ENCODE measurements around the gene EVPL. TPM values are rescaled to one million over a fixed set of nuclear protein-coding genes. Genes with fewer than 3 reads are reported as not detected.
"Not testable (repeated sequence)": the region's sequence is repeated elsewhere in the genome, so short reads cannot be mapped to it uniquely, and the experiment has no call there.

EVPL gene
- total RNA-seq, 2 donors from 2014 or later: 0.05 to 0.64 TPM

DNA sequence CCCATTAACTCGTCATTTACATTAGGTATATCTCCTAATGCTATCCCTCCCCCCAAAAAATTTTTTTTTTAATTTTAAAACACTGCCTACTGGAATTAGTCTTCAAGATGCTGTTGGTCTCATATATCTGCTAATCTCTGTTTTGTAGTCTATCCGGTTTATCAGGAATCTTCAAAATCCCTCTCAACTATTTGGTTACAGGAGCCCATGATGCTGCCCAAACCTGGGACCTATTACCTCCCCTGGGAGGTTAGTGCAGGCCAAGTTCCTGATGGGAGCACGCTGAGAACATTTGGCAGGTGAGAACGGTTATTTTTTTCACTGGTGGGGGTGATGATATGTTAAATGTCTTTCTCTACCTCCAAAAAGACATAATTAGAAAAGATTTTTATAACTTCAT lies 41.1 kb downstream of the EVPL start:
- Mint-ChIP-seq H3K4me3 (no peak overlapping the region), H3K27me3 (no peaks in the 10 kb centered on the region), H3K9me3 (no peaks in the 10 kb centered on the region), H3K4me1 (ENCODE audit: low read depth in 2 of 2) (peaks cover 0 to 11% of the 10 kb centered on the region in 2 donors), H3K36me3 (no peaks in the 10 kb centered on the region), H3K27ac (no peak overlapping the region)
- no peak for ATAC-seq
- no peak for DNase-seq (ENCODE audit: low spot score)

DNA sequence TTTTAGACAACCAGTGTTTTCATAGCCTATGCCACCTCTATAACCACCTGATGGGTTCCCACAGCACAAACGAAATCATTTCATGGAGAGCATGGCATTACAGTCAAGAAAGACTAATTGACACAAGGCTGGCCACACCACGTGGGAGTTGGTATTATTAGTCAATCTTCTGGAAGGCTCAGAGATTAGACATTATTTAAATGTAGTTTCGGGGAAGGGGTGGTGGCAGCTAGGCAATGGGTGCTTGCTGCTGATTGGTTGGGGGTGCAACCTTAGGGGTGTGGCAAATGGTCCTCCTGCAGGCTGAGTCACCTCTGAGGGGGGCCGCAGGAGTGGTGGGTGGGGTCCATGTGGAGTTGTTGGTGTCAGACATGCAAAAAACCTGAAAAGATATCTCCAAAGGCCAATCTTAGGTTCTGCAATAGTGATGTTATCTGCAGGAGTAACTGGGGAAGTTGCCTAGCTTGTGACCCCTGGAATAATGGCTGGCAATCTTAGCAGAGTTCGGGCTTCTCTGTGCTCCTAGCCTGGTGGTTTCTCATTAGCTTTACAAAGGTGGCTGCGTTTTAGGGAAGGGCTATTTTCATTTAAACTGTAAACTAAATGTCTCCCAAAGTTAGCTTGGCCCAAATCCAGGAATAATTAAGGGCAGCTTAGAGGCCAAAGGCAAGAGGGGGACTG lies 43.5 kb downstream of the EVPL start:
- no peak for ATAC-seq
- peaks cover 0 to 22% of the 10 kb centered on the region in 2 donors for H3K4me1 Mint-ChIP-seq (ENCODE audit: low read depth in 2 of 2)

DNA sequence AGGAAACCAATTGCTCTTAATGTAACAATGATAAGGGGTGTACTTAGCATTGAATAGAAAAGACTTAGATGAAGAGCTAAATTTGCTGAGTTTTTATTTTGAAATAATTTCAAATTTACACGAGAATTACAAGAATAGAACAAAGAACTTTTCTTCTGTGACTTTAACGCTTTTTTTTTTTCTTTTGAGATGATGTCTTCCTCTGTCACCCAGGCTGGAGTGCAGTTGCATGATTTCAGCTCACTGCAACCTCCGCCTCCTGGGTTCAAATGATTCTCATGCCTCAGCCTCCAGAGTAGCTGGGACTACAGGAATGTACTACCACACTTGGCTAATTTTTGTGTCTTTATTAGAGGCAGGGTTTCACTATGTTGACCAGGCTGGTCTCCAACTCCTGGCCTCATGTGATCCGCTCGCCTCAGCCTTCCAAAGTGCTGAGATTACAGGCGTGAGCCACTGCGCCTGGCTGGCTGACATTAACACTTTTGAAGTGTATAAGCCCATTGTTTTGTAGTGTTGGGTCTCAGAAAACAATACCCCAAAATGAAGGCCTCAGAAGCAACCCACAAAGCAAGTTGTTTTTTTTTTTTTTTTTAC lies 46.0 kb downstream of the EVPL start:
- no peaks in the 10 kb centered on the region for H3K27me3 Mint-ChIP-seq
- H3K4me3 Mint-ChIP-seq: peak overlapping the region; percentile 94
- ATAC-seq (no peak), DNase-seq (ENCODE audit: low spot score) (no peak)
- no peaks in the 10 kb centered on the region for H3K36me3 Mint-ChIP-seq
- peak overlapping the region; percentile 85 to 93 for H3K27ac Mint-ChIP-seq
- no peaks in the 10 kb centered on the region for H3K9me3 Mint-ChIP-seq
- H3K4me1 Mint-ChIP-seq (ENCODE audit: low read depth in 2 of 2): peaks cover 16 to 34% of the 10 kb centered on the region in 2 donors

More for the DNA sequence above, 43.5 kb downstream of the EVPL start:
- Mint-ChIP-seq H3K27ac (peak overlapping the region in 1 of 2 donors; percentile 9), H3K36me3 (no peaks in the 10 kb centered on the region), H3K27me3 (no peaks in the 10 kb centered on the region), H3K9me3 (no peaks in the 10 kb centered on the region), H3K4me3 (no peak overlapping the region)
- no peak for DNase-seq (ENCODE audit: low spot score)

DNA sequence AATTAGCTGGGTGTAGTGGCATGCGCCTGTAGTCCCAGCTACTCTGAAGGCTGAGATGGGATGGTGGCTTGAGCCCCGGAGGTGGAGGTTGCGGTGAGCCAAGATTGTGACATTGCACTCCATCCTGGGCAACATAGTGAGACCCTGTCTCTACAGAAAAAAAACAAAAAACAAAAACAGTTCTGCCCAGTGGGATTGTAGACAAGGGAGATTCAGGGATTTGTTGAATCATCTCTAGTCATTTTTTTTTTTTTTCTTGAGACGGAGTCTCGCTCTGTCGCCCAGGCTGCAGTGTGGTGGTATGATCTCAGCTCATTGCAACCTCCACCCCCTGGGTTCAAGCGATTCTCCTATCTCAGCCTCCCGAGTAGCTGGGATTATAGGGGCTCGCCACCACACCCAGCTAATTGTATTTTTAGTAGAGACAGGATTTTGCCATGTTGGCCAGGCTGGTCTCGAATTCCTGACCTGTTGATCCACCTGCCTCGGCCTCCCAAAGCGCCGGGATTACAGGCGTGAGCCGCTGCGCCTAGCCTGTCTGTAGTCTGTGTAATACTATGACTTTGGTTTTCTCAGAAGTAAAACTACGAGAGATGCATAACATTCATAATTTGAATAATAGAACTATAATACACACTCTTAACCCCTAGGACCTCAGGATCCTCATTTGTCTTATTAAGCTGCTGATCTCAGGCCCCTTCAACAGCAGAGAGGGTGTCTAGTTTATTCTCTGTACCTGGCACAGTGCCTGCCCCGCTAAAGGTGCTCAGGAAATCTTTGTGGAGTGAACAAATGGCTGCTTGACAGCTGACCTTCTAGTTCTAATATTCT lies 46.7 kb downstream of the EVPL start:
- Mint-ChIP-seq H3K4me3 (peak overlapping the region; percentile 94), H3K9me3 (no peaks in the 10 kb centered on the region), H3K36me3 (no peaks in the 10 kb centered on the region), H3K4me1 (ENCODE audit: low read depth in 2 of 2) (peaks cover 23 to 38% of the 10 kb centered on the region in 2 donors), H3K27ac (peak overlapping the region; percentile 93 to 100), H3K27me3 (no peaks in the 10 kb centered on the region)
- DNase-seq (ENCODE audit: low spot score) (no peak), ATAC-seq (no peak)

DNA sequence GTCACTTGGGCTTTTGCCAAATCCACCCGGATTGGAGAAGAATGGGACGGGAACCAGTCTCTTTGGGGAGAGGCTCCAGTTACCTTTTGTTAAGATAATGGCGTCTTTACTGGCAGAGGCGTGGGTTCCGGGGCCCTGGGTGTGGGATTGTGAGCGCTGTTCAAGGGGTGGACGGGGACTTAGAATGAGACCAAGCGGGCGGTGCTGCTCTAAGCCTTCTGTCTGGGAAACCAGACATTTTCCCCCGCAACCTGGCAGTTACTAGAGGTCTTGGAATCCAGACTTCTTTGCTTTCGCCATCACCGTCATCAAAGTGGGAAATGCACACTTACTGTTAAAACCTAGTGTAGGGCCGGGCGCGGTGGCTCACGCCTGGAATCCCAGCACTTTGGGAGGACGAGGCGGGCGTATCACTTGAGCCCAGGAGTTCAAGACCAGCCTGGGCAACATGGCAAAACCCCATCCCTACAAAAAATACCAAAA lies 47.4 kb downstream of the EVPL start:
- no peaks in the 10 kb centered on the region for H3K27me3 Mint-ChIP-seq

DNA sequence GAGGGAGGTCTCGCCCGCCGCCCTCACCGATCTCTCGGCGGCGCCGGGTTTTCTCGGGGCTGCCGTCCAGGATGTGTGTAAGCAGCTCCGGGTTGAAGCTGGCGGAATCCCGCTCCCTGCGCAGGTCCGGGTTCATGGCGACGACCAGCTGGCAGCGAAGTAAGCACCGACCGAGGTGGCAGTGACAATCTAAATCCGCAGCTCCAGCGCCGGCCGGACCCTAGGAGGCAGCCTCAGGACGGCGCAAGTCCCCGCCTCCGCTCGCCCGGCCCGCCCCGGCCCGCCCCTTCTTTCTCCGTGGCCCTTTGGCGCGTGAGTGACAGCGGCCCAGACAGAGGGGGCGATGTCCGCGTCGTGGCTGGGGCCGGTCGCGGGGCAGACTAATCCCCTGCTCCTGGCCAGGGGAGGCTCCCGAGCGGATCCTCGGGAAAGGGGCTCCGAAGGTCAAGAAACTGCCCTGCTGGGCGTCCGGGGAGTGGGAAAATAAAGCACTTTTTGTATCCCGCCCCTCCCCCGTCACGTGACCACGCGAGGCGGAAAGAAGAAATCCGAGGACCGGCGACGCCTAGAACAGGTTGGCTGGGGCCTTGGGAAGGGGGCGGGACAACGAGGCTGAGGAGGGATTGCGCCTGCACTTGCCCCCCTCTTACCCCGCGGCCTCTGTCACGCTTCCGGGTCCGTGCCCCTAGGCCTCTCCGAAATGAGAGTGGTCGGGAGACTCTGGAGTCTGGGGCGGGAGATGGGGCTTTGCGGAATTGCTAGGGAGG lies 48.0 kb downstream of the EVPL start, which contains the start of the genes ACOX1 and TEN1:
TSS of gene ACOX1 (minus strand) at position 229 of the 767 bp plus-strand sequence. CDS start at position 136, 93 bp downstream.
TSS of gene TEN1 (plus strand) at position 303 of the 767 bp plus-strand sequence. CDS start 6,953 bp downstream, outside the sequence.
- Mint-ChIP-seq H3K27me3 (no peaks in the 10 kb centered on the region), H3K27ac (peak within 1 kb of the TSS; percentile 93 to 100), H3K4me1 (ENCODE audit: low read depth in 2 of 2) (peaks cover 23 to 38% of the 10 kb centered on the region in 2 donors), H3K9me3 (no peaks in the 10 kb centered on the region), H3K4me3 (peak within 1 kb of the TSS; percentile 94), H3K36me3 (no peaks in the 10 kb centered on the region)
- DNase-seq (ENCODE audit: low spot score): peak; percentile 98
- peak; percentile 98 for ATAC-seq

More for the DNA sequence above, 47.4 kb downstream of the EVPL start:
- no peaks in the 10 kb centered on the region for H3K9me3 Mint-ChIP-seq
- peaks cover 23 to 38% of the 10 kb centered on the region in 2 donors for H3K4me1 Mint-ChIP-seq (ENCODE audit: low read depth in 2 of 2)
- peak; percentile 17 to 32 for ATAC-seq
- H3K27ac Mint-ChIP-seq: peak overlapping the region; percentile 93 to 100
- DNase-seq (ENCODE audit: low spot score): no peak
- peak overlapping the region; percentile 94 for H3K4me3 Mint-ChIP-seq
- no peaks in the 10 kb centered on the region for H3K36me3 Mint-ChIP-seq

DNA sequence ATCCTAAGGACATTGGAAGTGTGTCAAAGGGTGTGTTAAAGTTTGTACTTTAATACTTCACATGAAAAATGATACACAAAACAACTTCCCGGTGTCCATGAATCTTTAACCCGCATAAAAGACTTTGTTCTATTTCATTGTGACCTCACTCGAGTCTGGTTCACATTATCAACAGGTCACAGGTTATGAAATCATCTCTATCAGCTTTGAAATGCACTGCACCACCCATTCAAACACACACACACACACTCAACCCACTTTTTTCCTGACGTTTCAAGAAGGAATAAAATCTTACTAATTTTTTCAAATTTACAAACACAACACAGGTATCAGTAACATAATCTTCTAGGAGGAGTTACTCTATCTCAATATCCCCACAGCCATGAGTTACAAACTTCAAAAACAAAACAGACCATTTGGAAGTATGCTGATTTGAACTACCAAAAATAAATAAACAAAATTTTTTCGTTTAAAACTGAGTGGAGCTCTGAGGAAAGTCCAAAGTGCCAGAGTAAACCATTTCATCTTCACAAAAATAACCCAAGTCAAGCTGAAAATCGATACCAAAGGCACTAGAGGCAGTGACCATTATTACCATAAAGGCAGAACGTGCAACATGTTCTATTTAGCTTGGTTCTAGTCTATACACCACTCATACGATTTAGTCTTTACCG lies 50.8 kb downstream of the EVPL start:
- DNase-seq (ENCODE audit: low spot score) (no peak), ATAC-seq (no peak)
- Mint-ChIP-seq H3K4me1 (ENCODE audit: low read depth in 2 of 2) (peaks cover 28 to 35% of the 10 kb centered on the region in 2 donors), H3K36me3 (no peaks in the 10 kb centered on the region), H3K27ac (peak overlapping the region; percentile 24 to 26), H3K27me3 (no peaks in the 10 kb centered on the region), H3K4me3 (peak overlapping the region; percentile 41), H3K9me3 (no peaks in the 10 kb centered on the region)

DNA sequence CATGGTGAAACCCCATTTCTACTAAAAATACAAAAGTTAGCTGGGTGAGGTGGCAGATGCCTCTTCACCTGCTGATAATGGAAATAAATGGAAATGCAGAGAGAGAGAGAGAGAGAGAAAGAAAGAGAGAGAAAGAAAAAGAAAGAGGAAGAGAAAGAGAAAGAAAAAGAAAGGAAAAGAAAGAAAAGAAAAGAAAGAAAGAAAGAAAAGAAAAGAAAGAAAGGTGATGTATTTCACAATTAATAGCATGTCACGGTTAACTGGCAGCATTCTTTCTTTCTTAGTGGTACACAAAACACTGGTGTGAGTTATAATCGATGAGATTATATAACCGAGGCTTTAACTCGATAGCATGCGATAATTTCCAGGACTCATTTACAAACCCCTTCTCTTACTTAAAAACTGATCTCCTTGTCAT lies 51.3 kb downstream of the EVPL start:
- no peaks in the 10 kb centered on the region for H3K9me3 Mint-ChIP-seq
- peak overlapping the region in 1 of 2 donors; percentile 26 for H3K27ac Mint-ChIP-seq
- H3K27me3 Mint-ChIP-seq: no peaks in the 10 kb centered on the region
- no peak for DNase-seq (ENCODE audit: low spot score)
- peak overlapping the region; percentile 41 for H3K4me3 Mint-ChIP-seq
- no peaks in the 10 kb centered on the region for H3K36me3 Mint-ChIP-seq
- ATAC-seq: no peak
- peaks cover 28 to 31% of the 10 kb centered on the region in 2 donors for H3K4me1 Mint-ChIP-seq (ENCODE audit: low read depth in 2 of 2)

DNA sequence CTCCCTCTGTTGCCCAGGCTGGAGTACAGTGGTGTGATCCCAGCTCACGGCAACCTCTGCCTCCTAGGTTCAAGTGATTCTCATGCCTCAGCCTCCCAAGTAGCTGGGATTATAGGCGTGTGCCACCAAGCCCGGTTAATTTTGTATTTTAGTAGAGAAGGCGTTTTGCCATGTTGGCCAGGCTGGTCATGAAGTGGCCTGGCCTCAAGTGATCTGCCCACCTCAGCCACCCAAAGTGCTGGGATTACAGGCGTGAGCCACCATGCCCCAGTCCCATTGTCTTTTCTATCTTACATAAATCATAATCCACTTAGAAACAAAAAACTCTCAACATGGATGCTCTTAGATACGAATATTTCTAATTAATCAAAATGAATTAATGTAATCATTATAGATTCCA lies 51.9 kb downstream of the EVPL start:
- not testable (repeated sequence) for H3K36me3 Mint-ChIP-seq; DNase-seq (ENCODE audit: low spot score); H3K27me3 Mint-ChIP-seq; ATAC-seq; H3K4me3 Mint-ChIP-seq; H3K9me3 Mint-ChIP-seq
- Mint-ChIP-seq H3K4me1 (ENCODE audit: low read depth in 2 of 2) (peaks cover 28 to 30% of the 10 kb centered on the region in 2 donors), H3K27ac (peak overlapping the region in 1 of 2 donors; percentile 26)

DNA sequence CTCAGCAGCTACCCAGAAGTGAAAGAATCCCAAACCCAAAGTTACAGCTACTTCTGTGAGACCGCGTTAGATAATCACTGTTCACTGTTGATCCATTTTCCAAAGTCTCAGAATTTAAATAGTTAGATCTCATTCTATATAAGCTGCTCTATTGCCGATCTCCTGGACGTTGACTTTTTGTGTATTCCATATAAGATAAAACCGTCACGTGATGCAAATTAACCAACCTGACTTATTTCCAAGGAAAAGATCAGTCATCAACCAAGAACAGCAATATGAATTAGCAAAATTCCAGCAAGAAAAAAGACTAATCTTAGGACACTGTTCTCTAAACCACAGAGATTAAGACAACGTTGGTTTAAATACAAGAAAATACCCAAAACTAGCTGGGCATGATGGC lies 56.5 kb downstream of the EVPL start:
- Mint-ChIP-seq H3K4me1 (ENCODE audit: low read depth in 2 of 2) (peaks cover 10 to 14% of the 10 kb centered on the region in 2 donors), H3K27me3 (no peaks in the 10 kb centered on the region), H3K36me3 (peaks cover 6% of the 10 kb centered on the region), H3K4me3 (no peak overlapping the region), H3K27ac (no peak overlapping the region), H3K9me3 (no peaks in the 10 kb centered on the region)
- no peak for ATAC-seq
- no peak for DNase-seq (ENCODE audit: low spot score)

DNA sequence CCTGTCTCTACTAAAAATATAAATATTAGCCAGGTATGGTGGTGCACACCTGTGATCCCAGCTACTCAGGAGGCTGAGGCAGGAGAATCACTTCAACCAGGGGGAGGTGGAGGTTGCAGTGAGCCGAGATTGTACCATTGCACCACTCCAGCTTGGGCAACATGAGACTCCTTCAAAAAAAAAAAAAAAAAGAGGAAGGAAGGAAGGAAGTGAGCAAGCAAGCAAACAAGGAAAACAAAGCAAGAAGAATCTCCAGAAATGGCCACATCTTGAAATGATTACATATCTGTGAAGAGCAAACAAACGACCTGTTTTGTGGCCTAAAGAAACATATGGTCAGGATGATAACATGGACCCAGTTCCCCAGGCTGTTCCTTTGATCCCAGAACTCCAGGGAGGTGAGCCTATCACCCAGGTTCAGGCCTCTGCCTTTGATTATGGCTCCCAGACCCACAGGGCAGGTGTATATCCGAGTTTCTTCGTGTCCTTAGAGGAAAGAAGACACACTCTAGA lies 57.0 kb downstream of the EVPL start:
- Mint-ChIP-seq H3K9me3 (no peaks in the 10 kb centered on the region), H3K27me3 (no peaks in the 10 kb centered on the region), H3K4me3 (no peak overlapping the region), H3K4me1 (ENCODE audit: low read depth in 2 of 2) (peaks cover 9 to 11% of the 10 kb centered on the region in 2 donors), H3K36me3 (peaks cover 6% of the 10 kb centered on the region), H3K27ac (peak overlapping the region in 1 of 2 donors; percentile 29)
- ATAC-seq (no peak), DNase-seq (ENCODE audit: low spot score) (no peak)

DNA sequence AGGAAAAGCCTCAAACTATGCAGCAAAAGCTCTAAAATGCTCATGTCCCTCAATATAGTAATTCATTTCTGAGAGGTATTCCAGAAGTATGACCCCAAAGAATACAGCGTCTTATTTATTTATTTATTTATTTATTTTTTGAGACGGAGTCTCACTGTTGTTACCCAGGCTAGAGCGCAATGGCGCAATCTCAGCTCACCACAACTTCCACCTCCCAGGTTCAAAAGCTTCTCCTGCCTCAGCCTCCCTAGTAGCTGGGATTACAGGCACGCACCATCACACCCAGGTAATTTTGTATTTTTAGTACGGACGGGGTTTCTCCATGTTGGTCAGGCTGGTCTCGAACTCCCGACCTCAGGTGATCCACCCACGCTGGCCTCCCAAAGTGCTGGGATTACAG lies 58.1 kb downstream of the EVPL start:
- H3K4me3 Mint-ChIP-seq; DNase-seq (ENCODE audit: low spot score); ATAC-seq; H3K27me3 Mint-ChIP-seq; H3K36me3 Mint-ChIP-seq; H3K9me3 Mint-ChIP-seq; H3K27ac Mint-ChIP-seq: not testable (repeated sequence)
- H3K4me1 Mint-ChIP-seq (ENCODE audit: low read depth in 2 of 2): peaks cover 9 to 11% of the 10 kb centered on the region in 2 donors

All from natural killer cell treated with Interleukin-12 subunit alpha and Interleukin-12 subunit beta and Interleukin-15 and Interleukin-18, amount 100 ng/mL, for 72 hours (primary cell).